ENCODE measurements around the gene TSPAN9. TPM values are rescaled to one million over a fixed set of nuclear protein-coding genes. Genes with fewer than 3 reads are reported as not detected.

TSPAN9 gene
- polyA plus RNA-seq, 2 of the 4 experiments (the other 2 are of a cell fraction), result 12.4 to 16.1 TPM

DNA sequence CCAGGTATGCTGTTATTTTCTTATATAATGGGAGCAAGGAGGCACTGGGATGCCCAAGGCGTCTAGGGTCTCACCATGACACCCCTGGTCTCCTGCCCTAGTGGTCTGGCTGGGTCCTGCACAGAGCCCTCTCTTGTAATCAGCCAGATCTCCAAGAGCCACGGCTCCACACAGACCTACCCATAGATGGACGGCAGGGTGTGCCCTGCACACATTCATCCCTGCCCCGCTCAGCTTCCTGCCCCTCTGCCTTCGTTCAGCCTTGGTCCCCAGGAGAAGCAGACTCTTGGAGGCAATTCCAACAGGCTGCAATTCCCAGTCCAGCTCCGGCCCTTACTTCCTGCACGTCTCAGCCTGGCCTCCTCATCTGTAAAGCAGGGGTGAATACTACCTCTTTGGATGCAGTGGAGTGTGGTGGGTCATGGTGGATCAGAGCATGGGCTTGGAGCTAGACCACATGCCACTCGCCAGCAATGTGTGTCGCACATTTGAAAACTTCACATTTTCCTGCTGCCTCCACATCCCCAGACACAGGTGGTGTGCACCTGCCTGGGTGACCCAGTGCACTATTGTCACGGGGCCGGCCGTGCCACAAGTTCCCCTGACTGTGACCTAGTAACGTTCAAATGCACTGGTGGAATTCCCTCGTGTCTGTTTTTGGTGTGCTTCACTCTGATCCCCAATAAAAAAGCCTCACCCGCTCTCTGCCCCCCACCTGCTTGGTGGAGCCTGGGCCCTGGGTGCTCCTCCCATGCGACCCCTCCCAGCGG is 242.7 kb downstream of the TSPAN9 start:
- peak; percentile 62 to 88 for ATAC-seq
- H3K4me2 ChIP-seq, result no peak overlapping the region
- POLR2A ChIA-PET, result no interaction called here
- CTCF ChIA-PET, result interaction anchor here (1.2 to 1.6 kb wide), 2 partner anchors 20 to 97 kb away, joined by 3 to 15 read pairs; no protein-coding TSS in a partner anchor
- H3K4me3 ChIP-seq, result no peak overlapping the region
- TF ChIP-seq HOXA7 (CRISPR knock-in tag; IDR thresholded peaks at IDR 0.05), result no peak
- peak in 1 of 2 experiments; percentile 29; a peak in 3 of 5 replicates for TF ChIP-seq RAD21 (conservative IDR thresholded peaks at IDR 0.05 in 1 of 2, IDR thresholded peaks at IDR 0.05 in 1 of 2)
- TF ChIP-seq ZFP36 (IDR thresholded peaks at IDR 0.05; ENCODE audit: borderline replicate concordance, partially characterized antibody), result no peak
- peak; percentile 35 to 40 for DNase-seq (ENCODE audit: low read depth in 1 of 2, low spot score in 1 of 2)
- no peaks in the 10 kb centered on the region for H3K4me1 ChIP-seq
- H3K9me3 ChIP-seq, result no peaks in the 10 kb centered on the region
- H3K27ac ChIP-seq, result no peak overlapping the region
- WGBS (ENCODE audit: missing lambda C conversion rate), result 38% methylated on average over 17 of the region's 17 CpGs
- no peak for FAIRE-seq

DNA sequence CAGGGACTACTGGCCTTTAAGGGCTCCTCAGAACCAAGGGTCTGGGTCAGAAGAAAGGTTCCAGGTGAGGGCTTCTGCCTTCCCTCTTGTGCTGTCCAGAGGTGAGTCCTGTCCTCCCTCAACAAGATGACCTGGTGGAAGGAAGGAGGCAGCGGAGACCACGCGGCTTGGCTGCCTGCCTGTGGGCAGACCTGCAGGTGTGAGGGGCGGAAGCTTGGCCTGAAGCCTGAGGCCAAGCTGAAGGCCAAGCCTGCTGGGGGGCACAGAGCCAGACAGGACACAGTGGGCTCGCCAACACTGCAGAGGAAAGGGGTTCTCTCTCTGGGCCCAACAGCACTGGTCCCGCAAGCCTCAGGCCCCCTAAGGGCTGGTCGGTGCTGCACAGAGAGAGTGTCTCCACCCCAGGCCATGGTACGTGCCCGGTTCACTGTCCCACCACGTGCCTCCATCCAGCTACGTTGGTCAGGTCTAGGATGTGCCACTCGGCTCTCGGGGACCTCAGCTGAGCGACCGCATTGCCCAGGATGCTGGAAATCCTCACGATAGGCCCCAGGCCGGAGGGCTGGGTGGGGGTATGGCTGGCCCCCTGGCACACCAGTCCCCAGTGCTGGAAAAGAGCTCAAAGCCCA is 243.8 kb downstream of the TSPAN9 start:
- no peak overlapping the region for H3K4me2 ChIP-seq
- H3K27ac ChIP-seq, result no peak overlapping the region
- ChIA-PET POLR2A (no interaction called here), CTCF (interaction anchor here (0.6 to 3.6 kb wide), 3 partner anchors 21 to 65 kb away, joined by 3 to 12 read pairs (median 3); no protein-coding TSS in a partner anchor)
- 44% methylated on average over 15 of the region's 17 CpGs for WGBS (ENCODE audit: missing lambda C conversion rate)
- no peaks in the 10 kb centered on the region for H3K9me3 ChIP-seq
- no peak for TF ChIP-seq SREBF2 (IDR thresholded peaks at IDR 0.05)
- H3K4me3 ChIP-seq, result no peak overlapping the region
- ATAC-seq (no peak), FAIRE-seq (no peak), DNase-seq (ENCODE audit: low read depth in 1 of 2, low spot score in 1 of 2) (no peak)
- H3K4me1 ChIP-seq, result no peaks in the 10 kb centered on the region

DNA sequence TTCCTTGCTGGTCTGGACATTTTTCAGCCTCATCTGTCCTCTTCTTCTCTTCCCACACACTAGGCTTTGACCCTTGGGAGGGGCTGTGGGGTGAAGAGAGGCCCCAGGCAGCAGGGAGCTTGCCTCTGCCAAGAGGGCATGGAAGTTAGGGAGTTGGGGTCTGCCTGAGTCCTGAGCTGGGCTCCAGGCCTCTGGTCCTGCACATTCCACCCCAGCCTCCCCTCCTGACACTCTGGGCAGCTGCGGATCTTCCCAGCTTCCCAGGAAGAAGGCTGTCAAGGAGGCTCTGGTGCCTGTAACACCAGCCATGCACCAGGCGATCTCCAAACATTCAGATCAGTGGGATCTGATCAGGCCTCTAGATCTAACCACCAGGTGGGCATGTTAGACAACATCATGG is 244.7 kb downstream of the TSPAN9 start:
- Histone ChIP-seq H3K9me3 (no peaks in the 10 kb centered on the region), H3K4me1 (no peaks in the 10 kb centered on the region), H3K4me3 (no peak overlapping the region), H3K27ac (no peak overlapping the region), H3K4me2 (no peak overlapping the region)
- 51% methylated on average over 2 of the region's 2 CpGs for WGBS (ENCODE audit: missing lambda C conversion rate)
- POLR2A ChIA-PET, result no interaction called here
- TF ChIP-seq MYC (IDR thresholded peaks at IDR 0.05; ENCODE audit: borderline replicate concordance, low read length) (no peak), RNF2 (IDR thresholded peaks at IDR 0.05; ENCODE audit: borderline replicate concordance, low read depth) (no peak), RARB (CRISPR knock-in tag; IDR thresholded peaks at IDR 0.05) (no peak), TFCP2L1 (CRISPR knock-in tag; IDR thresholded peaks at IDR 0.05) (no peak), HOXA7 (CRISPR knock-in tag; IDR thresholded peaks at IDR 0.05) (no peak), CHD2 (IDR thresholded peaks at IDR 0.05; ENCODE audit: low read length, partially characterized antibody) (no peak), FOSL2 (IDR thresholded peaks at IDR 0.05) (no peak), FOSL2 (CRISPR knock-in tag; IDR thresholded peaks at IDR 0.05) (no peak), POLR2A (IDR thresholded peaks at IDR 0.05; ENCODE audit: low read length) (no peak), HOXB13 (CRISPR knock-in tag; IDR thresholded peaks at IDR 0.05; ENCODE audit: low read depth) (no peak), KDM5A (IDR thresholded peaks at IDR 0.05) (no peak), HEYL (CRISPR knock-in tag; IDR thresholded peaks at IDR 0.05) (no peak), JUNB (IDR thresholded peaks at IDR 0.05) (no peak), ZSCAN20 (CRISPR knock-in tag; IDR thresholded peaks at IDR 0.05) (no peak), BHLHE40 (IDR thresholded peaks at IDR 0.05; ENCODE audit: low read depth, low read length) (no peak)
- TF ChIP-seq, protein P1, sequence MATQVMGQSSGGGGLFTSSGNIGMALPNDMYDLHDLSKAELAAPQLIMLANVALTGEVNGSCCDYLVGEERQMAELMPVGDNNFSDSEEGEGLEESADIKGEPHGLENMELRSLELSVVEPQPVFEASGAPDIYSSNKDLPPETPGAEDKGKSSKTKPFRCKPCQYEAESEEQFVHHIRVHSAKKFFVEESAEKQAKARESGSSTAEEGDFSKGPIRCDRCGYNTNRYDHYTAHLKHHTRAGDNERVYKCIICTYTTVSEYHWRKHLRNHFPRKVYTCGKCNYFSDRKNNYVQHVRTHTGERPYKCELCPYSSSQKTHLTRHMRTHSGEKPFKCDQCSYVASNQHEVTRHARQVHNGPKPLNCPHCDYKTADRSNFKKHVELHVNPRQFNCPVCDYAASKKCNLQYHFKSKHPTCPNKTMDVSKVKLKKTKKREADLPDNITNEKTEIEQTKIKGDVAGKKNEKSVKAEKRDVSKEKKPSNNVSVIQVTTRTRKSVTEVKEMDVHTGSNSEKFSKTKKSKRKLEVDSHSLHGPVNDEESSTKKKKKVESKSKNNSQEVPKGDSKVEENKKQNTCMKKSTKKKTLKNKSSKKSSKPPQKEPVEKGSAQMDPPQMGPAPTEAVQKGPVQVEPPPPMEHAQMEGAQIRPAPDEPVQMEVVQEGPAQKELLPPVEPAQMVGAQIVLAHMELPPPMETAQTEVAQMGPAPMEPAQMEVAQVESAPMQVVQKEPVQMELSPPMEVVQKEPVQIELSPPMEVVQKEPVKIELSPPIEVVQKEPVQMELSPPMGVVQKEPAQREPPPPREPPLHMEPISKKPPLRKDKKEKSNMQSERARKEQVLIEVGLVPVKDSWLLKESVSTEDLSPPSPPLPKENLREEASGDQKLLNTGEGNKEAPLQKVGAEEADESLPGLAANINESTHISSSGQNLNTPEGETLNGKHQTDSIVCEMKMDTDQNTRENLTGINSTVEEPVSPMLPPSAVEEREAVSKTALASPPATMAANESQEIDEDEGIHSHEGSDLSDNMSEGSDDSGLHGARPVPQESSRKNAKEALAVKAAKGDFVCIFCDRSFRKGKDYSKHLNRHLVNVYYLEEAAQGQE (IDR thresholded peaks at IDR 0.05), result no peak
- FAIRE-seq, result no peak
- CTCF ChIA-PET, result interaction anchor here (1.0 to 3.6 kb wide), 2 partner anchors 22 to 456 kb away, joined by 5 to 12 read pairs; no protein-coding TSS in a partner anchor
- no peak for ATAC-seq
- DNase-seq (ENCODE audit: low read depth in 1 of 2, low spot score in 1 of 2), result no peak
